LNCAP (cell line): ENCODE data around the gene SCN2A.

Experiments
- TF ChIP-seq, protein P1 (sequence below): fragments of 450-650 bp; IDR thresholded peaks from 2 replicates; pipeline ENCODE4 v1.5.1; 2017; ENCODE audit warnings: mild to moderate bottlenecking

SCN2A gene

DNA sequence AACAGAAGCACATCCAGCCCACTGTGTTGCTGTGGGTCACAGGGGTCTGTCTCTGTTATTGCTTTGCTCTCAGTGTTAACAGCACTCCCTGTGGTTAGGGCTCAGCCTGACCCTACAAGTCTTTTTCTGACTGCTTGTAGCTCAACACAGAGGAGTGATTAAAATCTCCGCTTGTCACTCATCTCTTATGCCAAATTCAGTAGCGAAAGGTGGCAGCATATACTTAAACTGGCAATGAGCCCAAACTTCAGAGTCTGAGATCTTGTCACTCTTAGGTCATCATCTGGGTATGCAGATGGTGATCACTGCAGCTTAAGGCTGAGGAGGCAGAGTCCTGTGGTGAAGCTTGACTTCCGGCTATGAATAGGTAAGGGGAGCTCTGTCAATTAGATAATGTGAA is 167.0 kb downstream of the SCN2A start:
- TF ChIP-seq, protein P1, sequence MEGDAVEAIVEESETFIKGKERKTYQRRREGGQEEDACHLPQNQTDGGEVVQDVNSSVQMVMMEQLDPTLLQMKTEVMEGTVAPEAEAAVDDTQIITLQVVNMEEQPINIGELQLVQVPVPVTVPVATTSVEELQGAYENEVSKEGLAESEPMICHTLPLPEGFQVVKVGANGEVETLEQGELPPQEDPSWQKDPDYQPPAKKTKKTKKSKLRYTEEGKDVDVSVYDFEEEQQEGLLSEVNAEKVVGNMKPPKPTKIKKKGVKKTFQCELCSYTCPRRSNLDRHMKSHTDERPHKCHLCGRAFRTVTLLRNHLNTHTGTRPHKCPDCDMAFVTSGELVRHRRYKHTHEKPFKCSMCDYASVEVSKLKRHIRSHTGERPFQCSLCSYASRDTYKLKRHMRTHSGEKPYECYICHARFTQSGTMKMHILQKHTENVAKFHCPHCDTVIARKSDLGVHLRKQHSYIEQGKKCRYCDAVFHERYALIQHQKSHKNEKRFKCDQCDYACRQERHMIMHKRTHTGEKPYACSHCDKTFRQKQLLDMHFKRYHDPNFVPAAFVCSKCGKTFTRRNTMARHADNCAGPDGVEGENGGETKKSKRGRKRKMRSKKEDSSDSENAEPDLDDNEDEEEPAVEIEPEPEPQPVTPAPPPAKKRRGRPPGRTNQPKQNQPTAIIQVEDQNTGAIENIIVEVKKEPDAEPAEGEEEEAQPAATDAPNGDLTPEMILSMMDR: peak; percentile 12; the same call in 1 of the 2 replicates

DNA sequence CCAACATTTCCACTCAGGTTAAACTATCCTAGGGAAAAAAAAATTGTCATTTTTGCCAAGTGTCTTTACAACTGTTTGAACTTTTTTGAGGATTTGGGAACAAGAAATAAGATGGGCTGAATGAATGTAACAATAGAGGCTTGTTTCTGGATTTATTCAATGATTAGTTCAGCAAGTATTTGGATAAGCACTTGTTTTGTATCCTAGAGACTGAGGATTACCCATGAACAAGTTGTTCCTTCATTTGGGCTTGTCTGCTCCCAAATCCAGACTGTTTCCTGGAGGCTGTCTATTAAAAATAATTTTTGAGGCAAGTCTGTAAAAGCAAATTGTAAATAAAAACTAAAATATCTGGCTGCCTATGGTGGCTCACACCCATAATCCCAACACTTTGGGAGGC is 168.3 kb downstream of the SCN2A start:
- TF ChIP-seq, protein P1: no peak

DNA sequence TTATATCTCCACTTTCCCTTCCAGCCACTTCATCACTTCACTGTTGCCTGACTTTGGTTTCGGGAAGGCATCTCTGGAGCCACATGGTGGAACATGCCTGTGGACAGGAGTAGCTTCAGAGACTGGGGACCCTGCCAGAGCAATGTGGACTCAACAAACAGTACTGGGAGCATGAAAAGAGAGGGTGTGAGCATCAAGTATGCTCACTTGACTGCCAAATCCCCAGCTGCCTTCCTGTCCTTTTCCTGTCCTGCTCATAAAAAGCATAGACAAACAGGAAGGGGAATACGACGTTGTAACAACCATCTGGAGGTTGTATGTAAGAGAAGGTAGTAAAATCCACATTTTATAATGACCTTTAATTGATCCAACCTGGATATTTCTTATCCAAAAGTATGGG is 169.0 kb downstream of the SCN2A start:
- TF ChIP-seq, protein P1: no peak

DNA sequence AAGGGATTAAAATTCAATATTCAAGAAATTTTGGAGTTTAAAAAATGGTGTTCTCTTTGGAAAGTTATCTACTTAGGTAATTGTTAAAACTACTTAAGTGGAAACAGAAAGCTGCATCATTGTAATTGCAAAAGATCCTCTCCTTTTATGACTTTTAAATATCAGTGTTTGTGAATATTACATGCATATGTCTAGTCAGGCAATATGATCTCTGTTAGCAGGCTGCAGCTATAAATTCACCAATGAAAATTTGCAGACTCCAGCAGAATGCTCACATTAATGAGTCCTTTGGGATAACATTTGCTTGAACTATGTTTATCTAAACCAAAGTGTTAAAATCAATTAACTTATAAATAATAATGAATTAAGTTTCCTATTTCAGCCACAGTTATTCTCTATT is 171.1 kb downstream of the SCN2A start:
- TF ChIP-seq, protein P1: no peak

DNA sequence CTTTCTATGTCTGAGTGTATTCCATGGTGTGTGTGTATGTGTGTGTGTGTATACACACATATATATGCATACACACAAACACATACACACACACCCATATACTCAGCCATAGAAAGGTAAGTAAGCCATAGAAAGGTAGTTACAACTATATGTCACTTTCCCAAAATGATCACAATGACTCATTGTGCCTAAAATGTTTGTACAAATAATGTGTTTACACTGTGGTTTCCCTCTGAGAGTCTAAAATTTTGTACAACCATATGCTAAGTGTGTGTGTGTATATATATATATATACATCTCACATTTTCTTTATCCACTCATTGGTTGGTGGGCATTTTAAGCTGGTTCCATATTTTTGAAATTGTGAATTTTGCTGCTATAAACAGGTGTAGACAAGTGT is 175.0 kb downstream of the SCN2A start:
- TF ChIP-seq, protein P1: no peak

DNA sequence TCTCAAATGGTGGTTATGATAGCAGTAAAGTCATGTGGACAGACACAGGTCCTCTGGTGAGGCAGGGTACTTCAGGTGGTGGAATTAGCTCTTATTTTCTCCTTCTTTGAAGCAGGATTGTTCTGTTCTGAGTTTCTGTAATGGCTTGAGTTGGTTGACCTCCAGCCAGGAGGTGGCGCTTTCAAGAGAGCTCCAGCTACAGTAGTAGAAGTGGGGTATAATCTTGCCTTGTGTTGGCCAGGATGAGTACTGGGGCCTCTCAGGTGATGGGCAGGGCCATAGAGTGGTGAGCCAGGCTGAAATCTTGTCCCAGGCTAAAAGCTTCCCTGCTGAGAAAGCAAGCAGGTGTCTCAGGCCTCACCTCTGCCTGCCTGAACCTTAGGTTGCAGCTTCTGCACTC is 177.8 kb downstream of the SCN2A start:
- TF ChIP-seq, protein P1: no peak

DNA sequence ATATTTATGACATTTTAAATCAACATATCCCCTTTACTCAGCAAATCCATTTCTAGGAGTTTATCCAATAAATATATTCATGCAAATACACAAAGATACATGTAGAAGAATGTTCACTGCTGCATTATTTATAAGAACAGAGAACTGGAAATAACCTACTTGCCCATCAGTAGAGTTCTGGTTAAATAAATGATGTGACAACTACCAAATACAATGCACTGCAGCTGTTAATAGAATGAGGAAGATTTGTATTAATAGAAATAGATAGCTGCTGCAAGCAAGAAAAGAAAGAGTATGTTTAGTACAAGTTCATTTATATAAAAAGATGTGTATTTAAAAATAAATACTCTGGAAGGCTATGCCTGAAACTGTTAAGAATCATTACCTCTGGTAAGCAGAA is 181.0 kb downstream of the SCN2A start:
- TF ChIP-seq, protein P1: no peak

DNA sequence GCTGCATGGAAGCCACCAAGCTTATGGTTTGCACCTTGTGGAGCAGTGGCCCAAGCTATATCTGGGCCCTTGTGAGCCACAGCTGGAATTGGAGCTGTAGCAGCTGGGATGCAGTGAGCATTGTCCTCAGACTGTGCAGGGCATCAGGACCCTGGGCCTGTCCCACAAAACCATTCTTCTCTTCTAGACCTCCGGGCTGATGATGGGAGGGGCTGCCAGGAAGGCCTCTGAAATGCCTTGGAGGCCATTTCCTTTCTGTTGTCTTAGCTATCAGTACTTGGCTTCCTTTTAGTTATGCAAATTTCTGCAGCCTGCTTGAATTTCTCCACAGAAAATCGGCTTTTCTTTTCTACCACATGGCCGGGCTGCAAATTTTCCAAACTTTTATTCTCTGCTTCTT is 183.9 kb downstream of the SCN2A start:
- TF ChIP-seq, protein P1: no peak
